HL-60 (cell line): ENCODE measurements around the gene XBP1.

ENCODE experiments used
- DNase-seq, 2 experiments: peaks; one replicate each; pipeline ENCODE4 v3.0.0-alpha.2; 2010 to 2020; ENCODE audit warnings: low read depth in 1 of 2, low spot score in 1 of 2
- H3K27ac ChIP-seq: fragments of 250-450 bp; sonication (Bioruptor Pico); replicated peaks from 2 replicates; pipeline ENCODE4 v1.5.1; 2020; ENCODE audit warnings: mild to moderate bottlenecking, moderate library complexity
- H3K27me3 ChIP-seq: fragments of 250-450 bp; sonication (Bioruptor Pico); 2 replicates; pipeline ENCODE4 v1.5.1; 2021; ENCODE audit warnings: mild to moderate bottlenecking, moderate library complexity; ENCODE audit not compliant: insufficient read depth, poor library complexity, severe bottlenecking
- H3K4me3 ChIP-seq: replicated peaks from 2 replicates; pipeline ENCODE4 v1.5.1; 2011; ENCODE audit warnings: mild to moderate bottlenecking, control low read depth, low read length; ENCODE audit not compliant: insufficient read depth
- CTCF ChIP-seq: IDR thresholded peaks from one replicate; pipeline ENCODE4 v1.5.1; 2011; ENCODE audit warnings: low read length, control low read depth, inconsistent platforms; ENCODE audit not compliant: insufficient read depth
- GABPA ChIP-seq: IDR thresholded peaks from 2 replicates; pipeline ENCODE4 v1.6.1; 2012; ENCODE audit warnings: low read depth
- POLR2AphosphoS5 ChIP-seq: IDR thresholded peaks from 2 replicates; pipeline ENCODE4 v1.6.1; 2012; ENCODE audit warnings: low read depth
- REST ChIP-seq: IDR thresholded peaks from 2 replicates; pipeline ENCODE4 v1.6.1; 2012; ENCODE audit warnings: low read depth; ENCODE audit not compliant: insufficient replicate concordance
- SPI1 ChIP-seq: IDR thresholded peaks from 2 replicates; pipeline ENCODE4 v1.6.1; 2012; ENCODE audit warnings: low read depth, mild to moderate bottlenecking, borderline replicate concordance

XBP1 gene

GRCh38 chr22:28833276-28833923 is 33.0 kb upstream of the XBP1 start:
- no peak for DNase-seq
- Histone ChIP-seq H3K27ac (no peak overlapping the region), H3K4me3 (no peak overlapping the region), H3K27me3 (no peaks in the 10 kb centered on the region)
- TF ChIP-seq SPI1: no peak
- no peak for TF ChIP-seq POLR2AphosphoS5
- no peak for TF ChIP-seq REST
- TF ChIP-seq CTCF: no peak
- TF ChIP-seq GABPA: no peak

- TF ChIP-seq POLR2AphosphoS5: no peak
- TF ChIP-seq SPI1: no peak
- Histone ChIP-seq H3K27ac (no peak overlapping the region), H3K27me3 (no peaks in the 10 kb centered on the region), H3K4me3 (no peak overlapping the region)
- DNase-seq: no peak
Observed at GRCh38 chr22:28832731-28833130, 32.4 kb upstream of the XBP1 start.

GRCh38 chr22:28831140-28832072 is 31.0 kb upstream of the XBP1 start:
- no peak overlapping the region for H3K4me3 ChIP-seq

More at GRCh38 chr22:28831140-28832072, 31.0 kb upstream of the XBP1 start:
- no peak for TF ChIP-seq POLR2AphosphoS5
- TF ChIP-seq GABPA: no peak
- TF ChIP-seq REST: no peak
- TF ChIP-seq CTCF: no peak
- no peak for TF ChIP-seq SPI1
- Histone ChIP-seq H3K27ac (no peak overlapping the region), H3K27me3 (no peaks in the 10 kb centered on the region)
- DNase-seq: no peak
